ENCODE data around the gene CDH4. TPM values are rescaled to one million over a fixed set of nuclear protein-coding genes. Genes with fewer than 3 reads are reported as not detected.

Gene CDH4
- total and polyA plus RNA-seq, 12 donors = 0.04 to 0.25 (median 0.08) TPM; not detected in 5

DNA sequence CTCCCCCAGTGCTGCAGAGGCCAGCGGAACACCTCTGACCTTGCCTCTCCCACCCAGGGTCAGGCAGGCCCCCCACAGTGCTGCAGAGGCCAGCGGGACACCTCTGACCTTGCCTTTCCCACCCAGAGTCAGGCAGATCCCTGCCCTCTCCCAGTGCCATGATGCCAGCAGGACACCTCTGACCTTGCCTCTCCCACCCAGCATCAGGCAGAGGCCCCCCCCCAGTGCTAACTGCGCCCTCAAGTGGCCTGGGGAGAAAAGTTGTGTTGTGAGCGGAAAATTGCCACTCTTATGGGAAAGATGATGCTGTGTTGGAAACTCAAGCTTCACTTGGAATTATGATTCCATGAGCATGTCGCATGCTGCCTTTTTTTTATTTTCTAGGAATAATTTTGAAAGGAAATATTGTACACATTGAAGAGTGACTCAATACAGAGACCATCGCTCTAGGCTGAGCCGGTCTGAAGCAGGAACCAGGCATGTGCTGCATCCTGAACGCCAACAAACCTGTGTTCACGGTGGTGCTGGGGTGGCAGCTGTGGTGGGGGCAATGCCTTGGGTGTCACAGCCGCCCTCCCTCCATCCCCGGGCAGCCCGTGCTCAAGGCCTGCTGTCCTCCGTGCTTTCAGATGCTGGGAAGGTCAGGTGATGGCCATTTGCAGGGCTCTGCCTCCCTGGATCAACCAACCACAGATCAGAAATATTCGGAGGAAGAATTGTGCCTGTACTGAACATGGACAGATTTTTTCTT is 98.6 kb downstream of the CDH4 start:
- Histone ChIP-seq H3K27ac (no peak overlapping the region), H3K27me3 (peaks cover 0 to 61% (median 39%) of the 10 kb centered on the region in 7 donors), H3K9me3 (no peaks in the 10 kb centered on the region), H3K4me3 (no peak overlapping the region), H3K4me1 (no peaks in the 10 kb centered on the region), H3K36me3 (no peaks in the 10 kb centered on the region)
- intact Hi-C loops (cut with DNase I) = no loop called here
- WGBS, 2 donors = 78 to 88% methylated on average over 14 of the region's 14 CpGs
- TF ChIP-seq CTCF (IDR thresholded peaks at IDR 0.05) = no peak
- DNase-seq (no peak), ATAC-seq (no peak)

GRCh38 chr20:61352346-61353260 is 100.5 kb downstream of the CDH4 start:
- H3K4me3 ChIP-seq = no peak overlapping the region
- no peak for TF ChIP-seq CTCF (IDR thresholded peaks at IDR 0.05)
- ATAC-seq (no peak), DNase-seq (no peak)
- WGBS, 2 donors = 8 to 19% methylated on average over 33 of the region's 33 CpGs
- H3K4me1 ChIP-seq = no peaks in the 10 kb centered on the region
- H3K36me3 ChIP-seq = no peaks in the 10 kb centered on the region
- peaks cover 0 to 58% (median 30%) of the 10 kb centered on the region in 7 donors for H3K27me3 ChIP-seq
- H3K9me3 ChIP-seq = no peaks in the 10 kb centered on the region
- intact Hi-C loops (cut with DNase I) = no loop called here
- H3K27ac ChIP-seq = no peak overlapping the region

DNA sequence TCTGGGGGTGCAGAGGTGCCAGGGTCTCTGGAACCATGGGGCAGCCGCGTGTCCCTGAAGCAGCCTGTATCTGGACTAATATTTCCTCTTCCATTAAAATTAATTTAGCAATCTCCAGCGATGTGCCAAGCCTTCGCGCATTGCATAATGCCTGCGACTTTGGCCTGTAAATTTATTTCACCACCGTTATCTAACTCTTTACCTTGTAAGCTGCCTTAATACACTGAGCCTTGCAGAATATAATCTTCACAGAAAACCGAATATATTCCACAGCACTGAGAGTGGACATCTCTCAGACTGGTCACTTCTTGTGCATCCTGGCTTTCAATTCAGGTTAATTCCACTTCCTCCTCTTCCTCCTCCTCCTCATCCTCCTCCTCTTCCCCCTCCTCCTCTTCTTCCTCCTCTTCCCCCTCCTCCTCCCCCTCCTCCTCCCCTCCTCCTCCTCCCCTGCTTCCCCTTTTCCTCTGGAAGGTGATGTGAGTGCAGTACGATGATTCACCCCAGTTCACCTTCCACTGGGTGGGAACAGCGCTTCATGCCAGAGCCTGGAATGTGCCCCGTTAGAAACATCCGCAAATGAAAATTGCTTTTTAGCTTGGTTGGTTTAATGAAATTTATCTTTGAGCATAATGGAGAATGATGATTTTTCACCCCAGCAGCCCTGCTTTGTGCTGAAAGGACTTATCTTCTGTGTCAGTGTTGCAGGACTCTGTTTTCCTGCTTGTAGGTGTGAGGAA is 101.4 kb downstream of the CDH4 start:
- H3K27ac ChIP-seq = no peak overlapping the region
- no peaks in the 10 kb centered on the region for H3K36me3 ChIP-seq
- H3K4me3 ChIP-seq = no peak overlapping the region
- H3K27me3 ChIP-seq = peaks cover 0 to 65% (median 34%) of the 10 kb centered on the region in 7 donors
- no peaks in the 10 kb centered on the region for H3K9me3 ChIP-seq
- 72% methylated on average over 12 of the region's 12 CpGs for WGBS, 2 donors
- no peaks in the 10 kb centered on the region for H3K4me1 ChIP-seq
- DNase-seq (no peak), ATAC-seq (no peak)
- intact Hi-C loops (cut with DNase I) = no loop called here
- TF ChIP-seq CTCF (IDR thresholded peaks at IDR 0.05) = no peak

- Histone ChIP-seq H3K27me3 (peaks cover 0 to 65% (median 37%) of the 10 kb centered on the region in 7 donors), H3K27ac (no peak overlapping the region), H3K9me3 (no peaks in the 10 kb centered on the region), H3K36me3 (no peaks in the 10 kb centered on the region), H3K4me1 (no peaks in the 10 kb centered on the region), H3K4me3 (no peak overlapping the region)
- ATAC-seq (no peak), DNase-seq (no peak)
- intact Hi-C loops (cut with DNase I) = no loop called here
- no peak for TF ChIP-seq CTCF (IDR thresholded peaks at IDR 0.05)
- 59 to 69% methylated on average over 18 of the region's 18 CpGs for WGBS, 2 donors
These were observed 101.9 kb downstream of the CDH4 start for GRCh38 chr20:61354001-61354390.

All from heart right ventricle (tissue), 16 donors.